GM23338 (cell line): ENCODE results near the gene C1orf87. TPM values are rescaled to one million over a fixed set of nuclear protein-coding genes. Genes with fewer than 3 reads are reported as not detected.

ENCODE experiments used
- ATAC-seq: fragments of 200-7000 bp; cut with Tn5 transposase; 3 replicates; pipeline ENCODE4 v1.9.1; 2020
- DNase-seq: peaks from one replicate; pipeline ENCODE4 v3.0.0-alpha.2; 2015; ENCODE audit warnings: low spot score
- H2AFZ ChIP-seq: fragments of 200-600 bp; sonication (generic); 2 replicates; pipeline ENCODE4 v1.8.0; 2016; ENCODE audit warnings: antibody characterized with exemption, mild to moderate bottlenecking, moderate library complexity
- H3F3A ChIP-seq: fragments of 200-600 bp; sonication (generic); replicated peaks from 2 replicates; pipeline ENCODE4 v1.8.0; 2017; ENCODE audit warnings: antibody characterized with exemption, mixed run types, low read depth
- H3K27ac ChIP-seq: fragments of 200-600 bp; sonication (generic); 2 replicates; pipeline ENCODE4 v1.6.1; 2016; ENCODE audit warnings: low read depth
- H3K27me3 ChIP-seq: fragments of 200-600 bp; sonication (generic); 2 replicates; pipeline ENCODE4 v1.8.0; 2016; ENCODE audit warnings: mild to moderate bottlenecking, mixed run types, moderate library complexity; ENCODE audit not compliant: insufficient read depth
- H3K36me3 ChIP-seq: fragments of 200-600 bp; sonication (generic); 2 replicates; pipeline ENCODE4 v1.8.0; 2016; ENCODE audit warnings: mild to moderate bottlenecking; ENCODE audit not compliant: insufficient read depth
- H3K4me1 ChIP-seq: fragments of 200-600 bp; sonication (generic); 2 replicates; pipeline ENCODE4 v1.8.0; 2016; ENCODE audit warnings: mild to moderate bottlenecking, moderate library complexity; ENCODE audit not compliant: insufficient read depth
- H3K4me2 ChIP-seq: fragments of 200-600 bp; sonication (generic); 2 replicates; pipeline ENCODE4 v1.7.1; 2017; ENCODE audit warnings: mixed run types
- H3K4me3 ChIP-seq: fragments of 200-600 bp; sonication (generic); 2 replicates; pipeline ENCODE4 v1.6.1; 2016; ENCODE audit warnings: mixed run types
- H3K79me2 ChIP-seq: fragments of 200-600 bp; sonication (generic); replicated peaks from 2 replicates; pipeline ENCODE4 v1.8.0; 2017; ENCODE audit warnings: mild to moderate bottlenecking; ENCODE audit not compliant: insufficient read depth
- H3K9me2 ChIP-seq: fragments of 200-600 bp; sonication (generic); 2 replicates; pipeline ENCODE4 v1.8.0; 2017; ENCODE audit not compliant: insufficient read depth
- H4K20me1 ChIP-seq: fragments of 200-600 bp; sonication (generic); replicated peaks from 2 replicates; pipeline ENCODE4 v1.8.0; 2017; ENCODE audit warnings: mild to moderate bottlenecking; ENCODE audit not compliant: insufficient read depth
- H3K27ac Mint-ChIP-seq: 2 replicates; pipeline ENCODE4 v1.8.0; 2020; ENCODE audit warnings: inconsistent platforms, mild to moderate bottlenecking, moderate library complexity, mixed read lengths
- H3K27me3 Mint-ChIP-seq: 3 replicates; pipeline ENCODE4 v1.8.0; 2022; ENCODE audit warnings: low read depth, mild to moderate bottlenecking, moderate library complexity, mixed read lengths, inconsistent platforms; ENCODE audit not compliant: insufficient read depth, poor library complexity
- H3K36me3 Mint-ChIP-seq: 3 replicates; pipeline ENCODE4 v1.8.0; 2021; ENCODE audit warnings: low read depth, mild to moderate bottlenecking, inconsistent platforms, moderate library complexity, mixed read lengths
- H3K4me1 Mint-ChIP-seq: 3 replicates; pipeline ENCODE4 v1.8.0; 2020; ENCODE audit warnings: mild to moderate bottlenecking, inconsistent platforms, mixed read lengths
- H3K4me3 Mint-ChIP-seq: 3 replicates; pipeline ENCODE4 v1.8.0; 2021; ENCODE audit warnings: moderate library complexity, mild to moderate bottlenecking, inconsistent platforms, mixed read lengths
- H3K9me3 Mint-ChIP-seq: 3 replicates; pipeline ENCODE4 v1.8.0; 2020; ENCODE audit warnings: moderate library complexity, mild to moderate bottlenecking, inconsistent platforms, mixed read lengths
- CREB1 ChIP-seq: fragments of 250-450 bp; sonication (Bioruptor Pico); IDR thresholded peaks from 2 replicates; pipeline ENCODE4 v1.5.0; 2020; ENCODE audit warnings: low read depth, mild to moderate bottlenecking, moderate library complexity
- CTCF ChIP-seq, 2 experiments: fragments of 200-600 bp in 1 of 2; sonication (generic) in 1 of 2; conservative IDR thresholded peaks; 2 replicates each; pipeline versions ENCODE4 v1.5.1 to v1.6.1; 2016 to 2017; ENCODE audit warnings: antibody characterized with exemption in 2 of 2, low read depth in 2 of 2, mild to moderate bottlenecking in 2 of 2, moderate library complexity in 1 of 2
- ETS1 ChIP-seq: IDR thresholded peaks from 2 replicates; pipeline ENCODE4 v1.6.1; 2016; ENCODE audit warnings: antibody characterized with exemption
- NANOG ChIP-seq: IDR thresholded peaks from 2 replicates; pipeline ENCODE4 v1.6.1; 2016; ENCODE audit warnings: antibody characterized with exemption, borderline replicate concordance
- POLR2AphosphoS5 ChIP-seq: IDR thresholded peaks from 2 replicates; pipeline ENCODE4 v1.6.1; 2016; ENCODE audit warnings: antibody characterized with exemption, low read depth
- STAT1 ChIP-seq: IDR thresholded peaks from one replicate; pipeline ENCODE4 v1.6.1; 2016; ENCODE audit warnings: antibody characterized with exemption; ENCODE audit not compliant: unreplicated experiment
- ZNF114 ChIP-seq: fragments of 250-450 bp; sonication (Bioruptor Pico); IDR thresholded peaks from 2 replicates; pipeline ENCODE4 v1.5.0; 2020; ENCODE audit warnings: mild to moderate bottlenecking, moderate library complexity
- ZNF331 ChIP-seq: fragments of 250-450 bp; sonication (Bioruptor Pico); IDR thresholded peaks from 2 replicates; pipeline ENCODE4 v1.5.0; 2020; ENCODE audit warnings: low read depth, mild to moderate bottlenecking, moderate library complexity
- ZNF462 ChIP-seq: fragments of 250-450 bp; sonication (Bioruptor Pico); IDR thresholded peaks from 2 replicates; pipeline ENCODE4 v1.5.0; 2020; ENCODE audit warnings: mild to moderate bottlenecking, moderate library complexity
- polyA plus RNA-seq: library from polyadenylated mRNA; unstranded; fragments of >200 nt; fragmentation: Nextera tagmentation; extraction: Ambion mirVana; gene quantifications from 2 replicates; pipeline ENCODE4 v1.2.1, GENCODE V29; 2016
- total RNA-seq: library from RNA; depleted of rRNA; stranded (reverse); fragments of >200 nt; shearing (Covaris generic); gene quantifications from 2 replicates; pipeline ENCODE4 v1.2.3, GENCODE V29; 2014

Gene C1orf87
- total and polyA plus RNA-seq, 2 experiments from 2014 or later, result 0.07 to 0.21 TPM

GRCh38 chr1:59949648-59950047, 123.9 kb downstream of the C1orf87 start (continued):
- TF ChIP-seq CTCF (conservative IDR thresholded peaks at IDR 0.05; ENCODE audit: low read depth in 2 of 2), result no peak
- TF ChIP-seq ETS1, result no peak
- TF ChIP-seq POLR2AphosphoS5, result no peak
- TF ChIP-seq CREB1 (CRISPR knock-in tag), result no peak

- Histone ChIP-seq H3K36me3 (no peaks in the 10 kb centered on the region), H3K27ac (no peak overlapping the region), H3K27me3 (no peaks in the 10 kb centered on the region), H2AFZ (no peak overlapping the region), H3K4me2 (no peak overlapping the region), H3K79me2 (no peaks in the 10 kb centered on the region), H3K9me2 (no peaks in the 10 kb centered on the region), H4K20me1 (no peaks in the 10 kb centered on the region), H3K4me1 (no peaks in the 10 kb centered on the region), H3K4me3 (no peak overlapping the region), H3F3A (no peaks in the 10 kb centered on the region)
- no peaks in the 10 kb centered on the region for H3K4me1 Mint-ChIP-seq
- no peaks in the 10 kb centered on the region for H3K36me3 Mint-ChIP-seq
- no peak for ATAC-seq
- no peak for DNase-seq
- H3K27ac Mint-ChIP-seq, result no peak overlapping the region
- H3K4me3 Mint-ChIP-seq, result no peak overlapping the region
- no peaks in the 10 kb centered on the region for H3K9me3 Mint-ChIP-seq
- H3K27me3 Mint-ChIP-seq, result no peaks in the 10 kb centered on the region
- TF ChIP-seq STAT1 (no peak), ZNF331 (CRISPR knock-in tag) (no peak), ZNF462 (CRISPR knock-in tag) (no peak), ETS1 (no peak), CTCF (conservative IDR thresholded peaks at IDR 0.05; ENCODE audit: low read depth in 2 of 2) (no peak), POLR2AphosphoS5 (no peak), ZNF114 (CRISPR knock-in tag) (no peak), CREB1 (CRISPR knock-in tag) (no peak), NANOG (no peak)
These were observed 124.6 kb downstream of the C1orf87 start for GRCh38 chr1:59948990-59949389.
